ENCODE measurements around the gene OTX1.
"Not testable (repeated sequence)": the region's sequence is repeated elsewhere in the genome, so short reads cannot be mapped to it uniquely, and the experiment has no call there.

Gene OTX1

DNA sequence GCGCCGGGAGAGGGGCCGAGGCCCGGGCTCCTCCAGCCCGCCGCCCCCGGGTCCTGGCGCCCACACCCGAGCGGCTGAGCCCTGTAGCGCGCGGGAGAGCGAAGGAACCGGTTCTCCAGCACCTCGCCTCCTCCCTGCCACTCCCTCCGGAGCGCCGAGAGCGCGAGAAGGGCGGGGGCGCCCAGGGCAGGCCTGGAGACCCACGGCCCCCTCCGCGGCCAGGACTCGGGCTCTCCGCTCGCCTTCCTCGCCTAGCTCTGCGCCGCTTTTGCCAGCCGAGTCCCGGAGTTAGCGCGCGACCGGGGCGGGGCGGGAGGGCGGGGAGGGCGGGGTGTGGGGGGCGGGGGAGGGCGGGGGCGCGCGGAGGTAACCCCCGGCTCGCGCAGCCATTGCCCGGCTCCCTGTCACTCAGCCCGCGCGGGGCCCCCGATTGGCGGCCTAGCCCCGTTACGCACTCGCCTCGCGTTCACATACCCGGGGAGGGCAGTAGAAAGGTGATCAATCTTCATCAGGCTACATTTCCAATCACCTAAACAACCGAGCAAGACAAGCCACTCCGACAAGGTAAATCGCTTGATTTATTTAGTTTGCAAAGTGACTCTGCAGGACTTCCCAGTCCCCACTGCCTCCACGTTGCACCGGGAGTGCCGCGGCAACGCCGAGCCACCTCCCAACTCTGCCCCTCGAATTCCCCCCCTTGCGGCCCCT, at the start of gene OTX1:
OTX1 (plus strand) TSS at position 497 of the 708 bp plus-strand sequence. CDS start 2,161 bp downstream, outside the sequence.
- DNase-seq, result peak; percentile 76

- DNase-seq, result no peak
Measured at GRCh38 chr2:63001576-63001975, 49.1 kb upstream of the OTX1 start.

DNA sequence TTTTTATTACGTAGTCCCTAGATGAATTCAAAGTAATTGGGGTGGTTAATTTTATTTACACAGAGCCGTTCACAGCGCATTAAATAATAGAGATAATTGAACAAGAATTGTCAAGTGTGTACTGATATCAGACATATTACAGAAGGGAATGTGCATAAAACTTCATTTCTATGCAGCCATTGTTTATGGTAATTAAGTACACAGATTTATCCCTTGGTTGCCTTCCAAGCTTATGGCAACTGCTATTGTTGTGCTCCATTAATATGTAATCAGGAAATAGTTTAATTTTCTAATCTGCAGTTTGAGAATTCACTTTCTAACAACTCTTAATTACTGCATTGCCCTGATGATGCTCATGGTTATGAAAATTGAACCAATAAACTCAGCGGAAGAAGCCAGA, 47.3 kb upstream of the OTX1 start:
- no peak for DNase-seq

DNA sequence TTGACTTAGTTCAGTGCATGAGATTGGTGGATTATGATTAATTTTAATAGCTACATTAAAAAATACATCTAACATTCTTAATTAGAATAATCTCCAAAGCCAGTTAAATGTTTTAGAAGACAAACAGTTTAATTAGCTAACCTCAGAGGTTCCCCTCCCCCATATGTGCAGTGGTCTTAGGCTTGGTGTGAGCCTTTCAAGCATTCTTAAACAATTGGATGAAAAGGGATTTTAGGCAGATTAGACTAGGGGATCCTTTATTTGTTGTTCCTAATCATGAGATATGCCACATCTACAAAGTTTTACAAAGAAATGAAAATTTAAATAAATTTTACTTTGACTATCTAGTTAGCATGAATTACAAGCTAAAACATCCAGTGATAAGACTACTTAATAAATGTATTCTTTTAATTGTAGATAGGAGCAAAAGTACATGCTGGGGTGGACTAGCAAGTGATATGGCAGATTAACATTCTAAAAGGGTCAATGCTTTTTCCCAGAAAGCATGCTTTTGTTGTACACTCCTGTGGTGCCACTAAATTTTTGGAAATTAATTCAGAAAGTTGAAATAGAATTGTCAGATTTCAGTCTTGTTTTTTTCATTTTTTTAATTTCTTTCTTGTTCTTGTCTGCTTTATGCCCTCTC, 42.7 kb upstream of the OTX1 start:
- no peak for DNase-seq

DNA sequence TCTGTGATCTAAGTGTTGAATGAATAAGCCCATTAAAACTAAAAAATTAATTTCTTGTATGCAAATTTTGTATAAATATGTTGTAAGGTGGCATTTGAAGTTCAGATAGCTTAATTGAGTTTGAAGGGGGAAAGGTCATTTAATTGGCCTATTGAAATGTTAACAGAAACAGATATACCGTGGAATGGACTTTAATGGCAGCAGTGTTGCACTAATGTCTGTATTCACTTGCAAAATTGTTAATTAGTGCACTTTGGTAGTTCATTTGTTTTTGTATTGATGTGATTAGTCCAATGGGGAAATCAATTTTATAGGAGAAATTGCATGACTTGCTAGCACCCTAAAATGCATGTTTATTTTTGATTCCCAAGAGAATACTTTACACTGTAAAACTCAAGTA, 41.8 kb upstream of the OTX1 start:
- no peak for DNase-seq

DNA sequence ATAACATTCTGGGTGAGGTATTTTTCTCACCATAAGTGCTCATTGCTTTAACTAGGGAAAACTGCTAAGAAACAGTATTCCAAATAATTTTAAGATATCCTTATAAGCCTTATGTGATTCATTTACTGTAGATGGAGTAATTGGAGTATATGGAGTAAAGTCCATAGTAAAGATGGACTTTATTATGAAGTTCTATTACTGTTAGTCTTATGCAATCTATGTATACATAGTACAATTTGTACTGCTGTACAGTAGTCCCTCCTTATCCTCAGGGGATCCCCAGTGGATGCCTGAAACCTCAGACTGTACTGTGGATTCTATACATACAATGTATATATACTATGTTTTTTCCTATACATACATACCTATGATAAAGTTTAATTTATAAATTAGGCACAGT, 41.1 kb upstream of the OTX1 start:
- no peak for DNase-seq

DNA sequence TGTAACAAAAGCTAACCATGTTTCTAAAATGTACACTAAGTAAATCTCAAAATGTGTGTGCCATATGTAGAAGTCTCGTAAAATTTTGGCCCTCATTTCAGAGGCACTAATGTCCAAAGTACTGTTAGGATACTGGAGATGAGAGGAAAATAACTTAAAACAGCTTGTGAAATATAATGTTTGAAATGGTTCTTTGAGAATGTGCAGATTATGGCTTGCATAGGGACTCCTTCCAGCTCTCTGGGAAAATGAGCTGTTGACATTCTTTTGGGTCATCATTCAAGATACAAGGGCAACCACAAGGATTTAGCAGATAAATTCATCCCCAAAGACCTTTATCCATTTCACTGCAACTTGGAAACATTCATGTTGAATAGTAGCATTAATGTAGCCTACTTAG, 38.1 kb upstream of the OTX1 start:
- no peak for DNase-seq

DNA sequence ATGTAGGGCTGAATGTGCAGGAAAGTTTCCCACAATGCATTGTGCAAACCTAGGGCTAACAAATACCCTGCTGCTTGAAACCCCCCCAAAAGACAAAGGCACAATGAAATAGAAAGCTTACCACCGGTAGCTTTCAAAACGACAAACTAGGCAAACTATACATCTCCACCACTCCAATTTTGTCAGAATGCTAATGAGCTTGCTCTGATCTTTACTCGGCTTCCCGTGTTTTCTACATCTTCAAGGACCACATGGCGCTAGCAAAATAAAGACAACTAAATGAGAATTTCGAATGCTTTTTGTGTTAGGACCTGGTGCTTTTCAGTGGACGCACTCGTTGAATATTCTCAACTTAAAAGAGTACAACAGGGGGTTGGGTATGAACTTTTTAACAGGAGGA, 37.2 kb upstream of the OTX1 start:
- no peak for DNase-seq

- DNase-seq, result no peak
Measured at GRCh38 chr2:63015389-63015788, 35.2 kb upstream of the OTX1 start.

DNA sequence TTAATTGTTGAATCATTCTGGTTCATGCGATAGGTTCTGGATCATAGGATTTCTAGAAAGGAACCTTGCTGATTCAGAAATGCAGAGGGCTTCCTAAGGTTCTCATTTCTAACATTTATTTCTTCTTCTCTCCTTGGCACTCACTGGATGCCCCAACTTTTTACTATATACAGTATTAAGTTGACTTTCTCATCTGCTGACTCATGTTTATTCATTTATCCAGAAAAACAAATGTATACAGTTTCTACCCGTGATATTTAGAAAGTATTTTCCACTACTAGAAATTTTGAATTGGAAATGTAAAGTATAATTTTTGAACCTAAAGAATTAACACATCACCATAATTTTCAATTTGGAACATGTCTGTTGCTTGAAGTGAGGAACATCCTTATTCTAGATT, 32.2 kb upstream of the OTX1 start:
- no peak for DNase-seq

GRCh38 chr2:63019686-63020085, 30.9 kb upstream of the OTX1 start:
- DNase-seq, result not testable (repeated sequence)

GRCh38 chr2:63023444-63023843, 27.2 kb upstream of the OTX1 start:
- DNase-seq, result no peak

DNA sequence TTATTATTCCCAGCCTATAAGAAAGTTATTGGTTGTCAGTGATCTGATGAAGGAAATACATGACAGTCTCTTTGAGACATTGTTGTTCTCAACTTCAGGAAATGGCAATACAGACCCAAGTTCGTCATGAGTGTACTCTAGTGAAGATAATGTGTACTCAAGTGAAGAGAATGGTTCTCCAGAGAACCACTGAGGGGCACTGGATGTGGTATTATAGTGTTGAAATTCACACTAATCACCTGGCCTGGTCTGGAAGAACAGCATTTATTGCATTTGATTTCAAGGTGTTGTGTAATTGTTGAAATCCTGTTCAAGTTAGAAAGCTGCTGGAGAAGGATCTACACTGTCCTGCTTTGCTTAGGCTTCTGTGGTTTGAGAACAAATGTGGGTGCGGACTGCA, 23.4 kb upstream of the OTX1 start:
- DNase-seq, result no peak

GRCh38 chr2:63029058-63029457, 21.6 kb upstream of the OTX1 start:
- DNase-seq, result no peak

- DNase-seq, result no peak
Measured at GRCh38 chr2:63034526-63034925, 16.1 kb upstream of the OTX1 start.

DNA sequence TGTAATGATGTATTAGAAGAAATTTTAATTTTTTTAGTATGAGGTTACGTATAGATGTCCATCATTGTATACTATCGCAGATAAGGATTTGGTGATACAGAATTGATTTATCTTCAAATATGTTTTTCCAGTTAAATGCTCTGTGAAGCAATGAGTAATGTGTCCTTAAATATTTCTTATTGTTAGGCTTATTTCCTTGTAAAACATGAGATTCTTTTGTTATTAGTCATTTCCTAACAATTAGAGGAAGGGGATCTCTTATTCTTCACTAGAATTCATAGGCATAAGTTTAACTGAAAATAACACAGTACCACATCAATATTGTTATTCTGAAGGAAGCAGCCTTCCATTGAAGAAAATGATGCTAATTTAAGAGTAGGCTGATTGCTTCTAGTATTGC, 15.5 kb upstream of the OTX1 start:
- no peak for DNase-seq

- no peak for DNase-seq
Measured at GRCh38 chr2:63035660-63036059, 15.0 kb upstream of the OTX1 start.

DNA sequence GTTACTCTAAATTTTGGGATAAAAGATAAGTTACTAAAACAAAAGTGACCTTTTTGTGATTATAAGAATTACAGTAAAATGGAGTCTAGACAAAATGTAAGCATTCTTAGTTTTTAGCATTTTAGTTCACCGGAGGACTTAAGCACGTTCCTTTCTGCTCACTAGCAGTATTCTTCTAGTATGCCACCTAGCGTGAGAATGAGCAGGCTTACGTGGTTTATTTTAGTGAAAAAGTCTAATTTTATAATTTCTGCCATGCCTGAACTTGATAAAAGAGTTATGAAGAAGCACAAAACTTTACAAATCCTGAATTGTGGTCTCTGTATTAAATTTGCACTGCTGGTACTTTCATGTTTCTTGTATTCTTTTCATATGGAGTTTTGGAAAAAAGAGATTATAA, 12.6 kb upstream of the OTX1 start:
- no peak for DNase-seq

DNA sequence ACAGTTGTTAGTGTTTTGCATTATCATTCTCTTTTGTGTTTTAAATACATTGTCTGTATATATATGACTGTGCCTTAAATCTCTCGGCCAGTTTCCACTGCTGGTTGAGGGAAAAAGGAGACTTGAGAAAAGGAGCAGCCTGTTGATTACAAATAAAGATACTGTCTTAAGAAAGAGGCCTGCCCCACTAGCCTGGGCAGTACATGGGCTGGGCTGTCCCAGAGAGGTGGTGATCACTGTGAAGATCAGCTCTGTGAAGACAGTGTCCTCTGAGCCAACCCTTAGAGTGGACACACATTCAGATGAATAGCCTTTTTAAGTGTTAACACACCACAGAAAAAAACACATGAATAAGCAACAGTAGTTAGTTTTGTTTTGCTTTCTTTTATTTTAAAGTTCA, 10.0 kb upstream of the OTX1 start:
- no peak for DNase-seq

GRCh38 chr2:63041592-63041991, 9.0 kb upstream of the OTX1 start:
- DNase-seq, result no peak

DNA sequence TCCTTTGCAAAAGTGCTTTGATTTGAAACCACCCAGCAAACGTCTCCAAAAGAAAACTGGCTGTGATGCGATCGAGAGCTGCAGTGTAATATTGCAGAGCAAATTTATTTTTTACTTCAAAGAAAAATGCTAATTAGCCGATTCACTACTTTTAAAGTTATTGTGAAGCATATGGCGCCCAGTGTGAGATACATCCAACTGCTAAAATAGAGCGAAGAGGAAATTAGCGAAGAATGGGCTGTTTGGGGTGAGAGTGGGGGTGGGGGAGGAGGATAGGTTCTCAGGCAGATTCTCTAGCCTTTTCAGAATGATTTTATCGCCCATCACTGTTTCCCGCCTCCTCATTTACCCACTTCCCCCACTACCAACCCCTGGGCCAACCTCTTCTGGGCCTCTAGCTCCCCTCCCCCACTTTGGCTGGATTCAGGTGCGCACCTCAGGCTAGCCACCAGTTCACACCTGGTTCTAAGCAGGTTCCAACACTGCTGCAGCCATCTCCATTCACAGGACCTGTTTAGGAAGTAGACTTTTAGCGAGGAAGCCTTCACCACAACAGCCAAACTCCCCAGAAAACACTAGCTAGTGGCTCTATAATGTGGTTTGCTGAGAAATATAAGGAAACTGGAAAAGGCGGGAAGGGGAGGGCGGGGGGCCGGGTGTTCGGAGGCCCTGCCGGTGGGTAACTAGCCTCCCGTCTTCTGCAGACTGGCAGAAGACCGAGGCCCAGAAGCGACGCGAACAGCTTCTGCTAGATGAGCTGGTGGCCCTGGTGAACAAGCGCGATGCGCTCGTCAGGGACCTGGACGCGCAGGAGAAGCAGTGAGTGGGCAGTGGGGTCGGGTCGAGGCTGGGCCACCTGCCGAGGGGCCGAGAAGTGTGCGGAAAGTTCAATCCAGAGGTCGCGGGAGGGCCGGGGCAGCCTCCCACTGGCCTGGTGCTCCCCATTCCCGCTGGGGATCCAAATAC, 6.0 kb upstream of the OTX1 start:
- DNase-seq, result no peak

DNA sequence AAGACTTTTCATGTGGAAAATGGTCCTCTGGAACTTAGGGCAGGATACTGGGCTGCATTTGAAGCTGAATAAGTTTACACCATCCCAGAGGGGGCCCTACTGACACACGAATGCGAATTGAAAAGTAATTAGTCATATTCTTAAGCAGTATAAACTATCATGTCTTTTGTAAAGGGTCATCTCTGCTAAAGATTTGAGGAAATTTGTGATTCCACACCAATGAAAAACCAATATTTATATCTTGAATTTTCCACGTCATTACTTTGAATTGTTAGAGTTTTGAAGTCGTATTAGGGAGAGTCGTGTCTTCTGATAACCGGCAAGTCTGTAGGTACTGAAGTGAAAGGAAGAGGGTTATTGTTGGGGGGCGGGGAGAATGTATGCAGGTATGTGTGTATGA, 4.1 kb upstream of the OTX1 start:
- DNase-seq, result no peak

- no peak for DNase-seq
Measured at GRCh38 chr2:63046961-63047320, 3.7 kb upstream of the OTX1 start.
